Colonic mucosa (tissue), 4 donors: ENCODE data around the gene CDK4. TPM values are rescaled to one million over a fixed set of nuclear protein-coding genes. Genes with fewer than 3 reads are reported as not detected.

Experiments used
- DNase-seq: peaks from one replicate; pipeline ENCODE4 v3.0.0-alpha.2; 2020
- H3K27ac ChIP-seq: fragments of 200-600 bp; one replicate; pipeline ENCODE4 v1.8.0; 2021
- H3K27me3 ChIP-seq: fragments of 200-600 bp; one replicate; pipeline ENCODE4 v1.8.0; 2021
- H3K36me3 ChIP-seq: fragments of 200-600 bp; one replicate; pipeline ENCODE4 v1.8.0; 2021
- H3K4me1 ChIP-seq: fragments of 200-600 bp; one replicate; pipeline ENCODE4 v1.8.0; 2021; ENCODE audit warnings: mild to moderate bottlenecking
- H3K4me3 ChIP-seq: fragments of 200-600 bp; one replicate; pipeline ENCODE4 v1.8.0; 2021
- H3K9ac ChIP-seq, 2 donors: one replicate each; pipeline ENCODE4 v1.7.0; 2013; ENCODE audit warnings: control low read depth in 2 of 2, low read depth in 2 of 2, low read length in 2 of 2
- H3K9me3 ChIP-seq: fragments of 200-600 bp; one replicate; pipeline ENCODE4 v1.8.0; 2021
- CTCF ChIP-seq: fragments of 200-600 bp; IDR thresholded peaks from one replicate; pipeline ENCODE4 v1.8.0; 2022; ENCODE audit warnings: antibody characterized with exemption, mild to moderate bottlenecking
- intact Hi-C: fragments of 100-400 bp; cut with DNase I; formaldehyde crosslinking; loops from one replicate; pipeline ENCODE4 v1.14.1; 2022
- total RNA-seq, 2 donors: library from RNA; stranded (reverse); fragmentation: NEBNext Ultra II Directional in 1 of 2; extraction: Animal tissue kit (Norgen Biotek cat#: 25700) in 1 of 2; gene quantifications; one replicate each; pipeline ENCODE4 v1.2.1, GENCODE V29; 2021
- donor health status: healthy.
- donor health status: DM: no; HTN: no; CAD: no.
- donor health status: DM: no; HTN: no; CAD: no.

CDK4 gene
- total RNA-seq, 2 donors from 2014 or later, result 45.7 to 121 TPM

DNA sequence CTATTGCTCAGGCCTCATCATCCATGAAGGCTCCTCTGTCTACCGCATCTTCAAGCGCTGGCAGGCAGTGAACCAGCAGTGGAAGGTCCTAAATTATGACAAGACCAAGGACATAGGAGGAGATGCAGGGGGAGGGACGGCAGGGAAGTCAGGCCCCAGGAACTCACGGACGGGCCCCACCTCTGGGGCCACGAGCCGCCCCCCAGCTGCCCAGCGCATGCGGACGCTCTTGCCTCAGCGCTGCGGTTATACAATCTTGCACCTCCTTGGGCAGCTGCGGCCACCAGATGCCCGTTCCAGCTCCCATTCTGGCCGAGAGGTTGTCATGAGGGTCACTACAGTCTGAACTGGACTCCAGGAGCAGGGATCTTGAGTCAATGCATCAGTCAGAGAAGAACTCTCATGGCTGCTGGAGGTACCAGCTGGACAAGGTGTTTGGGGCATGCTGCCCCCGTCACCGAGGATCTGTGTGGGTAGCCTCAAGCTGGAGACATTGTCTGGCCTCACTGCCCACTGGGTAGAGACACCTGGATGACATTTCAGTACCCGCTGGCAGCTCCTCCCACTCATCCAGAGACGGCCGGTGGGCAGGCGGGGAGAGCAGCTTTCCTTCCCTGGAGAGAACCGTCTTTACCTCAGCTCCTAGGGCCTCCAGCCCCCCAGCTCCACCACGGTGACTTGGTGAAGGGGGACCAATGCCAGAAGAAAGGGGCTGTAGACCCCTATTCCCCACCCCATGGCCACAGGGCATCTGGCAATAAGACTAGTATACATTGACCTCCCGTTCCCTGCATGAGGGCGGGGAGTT, 6.6 kb upstream of the CDK4 start:
- DNase-seq, result no peak
- H3K36me3 ChIP-seq, result no peaks in the 10 kb centered on the region
- H3K4me1 ChIP-seq, result no peaks in the 10 kb centered on the region
- H3K27ac ChIP-seq, result no peak overlapping the region
- H3K9ac ChIP-seq, result no peak overlapping the region
- TF ChIP-seq CTCF, result no peak
- intact Hi-C loops, result no loop called here
- H3K9me3 ChIP-seq, result no peaks in the 10 kb centered on the region
- no peak overlapping the region for H3K4me3 ChIP-seq
- no peaks in the 10 kb centered on the region for H3K27me3 ChIP-seq

DNA sequence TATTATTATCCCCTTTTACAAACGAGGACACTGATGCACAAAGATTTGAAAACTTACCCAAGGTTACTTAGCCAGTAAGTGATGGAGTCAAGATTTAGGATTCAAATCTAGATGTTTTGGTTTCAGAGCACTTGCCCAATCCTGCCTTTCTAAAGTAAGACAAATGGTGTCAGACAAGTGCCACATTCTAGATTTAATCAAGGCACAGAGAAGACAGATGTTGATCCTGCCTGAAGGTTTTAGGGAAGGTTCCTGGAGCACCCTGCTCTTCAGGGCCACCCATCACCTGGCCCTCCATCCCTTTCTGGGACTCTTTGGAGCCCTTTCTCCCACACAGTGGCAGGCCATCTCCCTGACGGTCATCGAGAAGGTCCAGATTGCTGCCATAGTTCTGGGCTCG, 5.7 kb upstream of the CDK4 start:
- no peak for DNase-seq
- H3K4me3 ChIP-seq, result no peak overlapping the region
- no peak for TF ChIP-seq CTCF
- H3K27ac ChIP-seq, result no peak overlapping the region
- no peaks in the 10 kb centered on the region for H3K9me3 ChIP-seq
- no peaks in the 10 kb centered on the region for H3K4me1 ChIP-seq
- no peak overlapping the region for H3K9ac ChIP-seq
- intact Hi-C loops, result no loop called here
- no peaks in the 10 kb centered on the region for H3K27me3 ChIP-seq
- no peaks in the 10 kb centered on the region for H3K36me3 ChIP-seq

DNA sequence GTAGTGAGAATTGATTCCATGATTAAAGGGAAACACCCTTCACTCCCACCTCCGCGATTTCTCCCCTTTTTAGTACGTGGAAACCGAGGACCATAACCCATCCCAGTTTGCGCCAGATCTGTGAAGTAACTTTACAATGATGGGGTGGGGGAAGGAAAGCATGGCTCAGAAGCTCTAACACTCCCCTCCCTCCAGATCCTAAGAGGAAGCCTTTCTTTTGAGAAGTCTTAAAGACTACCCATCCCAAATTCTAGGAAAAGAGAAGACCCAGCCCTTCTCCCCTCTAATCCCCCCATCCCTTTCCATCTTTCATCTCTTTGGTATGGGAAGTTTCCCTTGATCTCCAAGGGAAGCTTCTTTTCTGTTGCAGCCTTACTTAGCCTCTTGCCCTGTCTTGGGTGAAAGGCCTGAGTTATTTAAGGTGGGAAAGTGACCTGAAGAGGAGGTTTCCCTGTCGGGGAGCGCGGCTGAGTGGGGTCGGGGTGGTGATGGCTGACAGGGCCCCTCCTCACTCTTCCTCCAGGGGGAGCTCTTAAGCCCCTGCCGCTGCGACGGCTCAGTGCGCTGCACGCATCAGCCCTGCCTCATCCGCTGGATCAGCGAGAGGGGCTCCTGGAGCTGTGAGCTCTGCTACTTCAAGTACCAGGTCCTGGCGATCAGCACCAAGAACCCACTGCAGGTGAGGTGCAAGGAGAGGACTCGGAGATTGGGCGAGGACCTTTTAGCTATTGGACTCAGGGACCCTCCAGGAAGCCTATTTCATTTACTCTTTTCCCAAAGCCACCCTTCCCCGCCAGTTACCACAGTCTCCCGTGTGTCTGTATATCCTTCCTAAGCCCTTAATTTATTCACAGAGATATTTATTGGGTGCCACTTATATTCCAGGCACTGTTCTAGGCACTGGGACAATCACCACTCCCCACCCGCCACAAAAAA, 4.6 kb upstream of the CDK4 start:
- Histone ChIP-seq H3K36me3 (no peaks in the 10 kb centered on the region), H3K9me3 (no peaks in the 10 kb centered on the region), H3K27me3 (no peaks in the 10 kb centered on the region), H3K4me1 (no peaks in the 10 kb centered on the region), H3K4me3 (peak overlapping the region; percentile 59), H3K9ac (peak overlapping the region in 1 of 2 donors; percentile 70), H3K27ac (no peak overlapping the region)
- peak; percentile 65 for DNase-seq
- peak; percentile 70 for TF ChIP-seq CTCF
- intact Hi-C loops, result no loop called here

DNA sequence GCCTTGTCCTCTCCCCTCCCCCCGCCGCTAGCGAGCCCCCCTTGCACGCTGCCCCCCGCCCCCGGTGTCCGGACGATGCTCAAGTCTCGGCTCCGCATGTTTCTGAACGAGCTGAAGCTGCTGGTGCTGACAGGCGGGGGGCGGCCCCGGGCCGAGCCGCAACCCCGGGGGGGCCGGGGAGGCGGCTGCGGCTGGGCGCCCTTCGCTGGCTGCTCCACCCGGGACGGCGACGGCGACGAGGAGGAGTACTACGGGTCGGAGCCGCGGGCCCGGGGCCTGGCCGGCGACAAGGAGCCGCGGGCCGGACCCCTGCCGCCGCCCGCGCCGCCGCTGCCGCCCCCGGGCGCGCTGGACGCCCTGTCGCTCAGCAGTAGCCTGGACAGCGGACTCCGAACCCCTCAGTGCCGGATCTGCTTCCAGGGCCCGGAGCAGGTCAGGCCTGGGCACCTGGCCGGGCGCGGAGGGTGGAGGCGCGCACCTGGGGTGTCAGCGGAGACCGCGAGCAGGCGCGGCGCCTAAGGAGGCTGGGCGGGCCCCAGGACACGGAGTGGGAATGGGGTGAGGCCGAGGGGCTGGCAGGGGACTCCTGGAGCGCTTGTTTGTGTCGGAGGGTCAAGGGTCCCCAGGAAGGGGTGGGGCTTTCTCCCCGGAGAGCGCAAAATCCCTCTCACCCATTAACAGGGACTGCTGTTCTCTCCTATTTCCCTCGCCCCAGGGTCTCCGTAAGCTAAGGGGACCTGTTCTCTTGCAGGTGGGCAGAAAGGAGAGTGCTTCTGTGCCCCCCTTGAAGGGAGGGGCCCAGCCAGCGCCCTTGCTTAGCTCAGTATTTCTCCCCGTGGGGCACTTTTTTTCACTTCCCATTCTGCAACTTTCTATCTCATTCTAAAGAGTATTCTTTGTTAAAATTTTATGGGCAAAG, 3.6 kb upstream of the CDK4 start:
- Histone ChIP-seq H3K9ac (peak overlapping the region; percentile 70 to 80), H3K27ac (peak overlapping the region; percentile 72), H3K9me3 (no peaks in the 10 kb centered on the region), H3K27me3 (no peaks in the 10 kb centered on the region), H3K4me3 (peak overlapping the region; percentile 59), H3K36me3 (no peaks in the 10 kb centered on the region), H3K4me1 (no peaks in the 10 kb centered on the region)
- DNase-seq, result peak; percentile 70
- intact Hi-C loops, result no loop called here
- no peak for TF ChIP-seq CTCF

DNA sequence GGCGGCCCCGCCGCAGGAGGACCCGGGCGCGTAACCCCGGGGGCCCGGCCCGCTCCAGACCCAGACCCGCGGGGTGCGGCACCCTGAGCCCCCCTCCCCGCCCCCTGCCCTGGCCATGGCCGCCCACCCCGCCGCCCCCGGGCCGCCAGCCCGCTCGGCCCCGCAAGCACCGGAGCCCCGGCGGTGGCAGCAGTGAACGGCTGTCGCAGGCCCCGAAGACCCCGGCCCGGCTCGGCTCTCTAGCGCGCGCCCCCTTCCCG, 3.0 kb upstream of the CDK4 start:
- no peak for TF ChIP-seq CTCF
- Histone ChIP-seq H3K27me3 (no peaks in the 10 kb centered on the region), H3K4me1 (no peaks in the 10 kb centered on the region), H3K9ac (no peak overlapping the region), H3K4me3 (peak overlapping the region; percentile 59), H3K36me3 (no peaks in the 10 kb centered on the region), H3K9me3 (no peaks in the 10 kb centered on the region), H3K27ac (peak overlapping the region; percentile 72)
- DNase-seq, result no peak
- intact Hi-C loops, result no loop called here
